Karpas-422 (cell line): ENCODE data around the gene CX3CL1. TPM values are rescaled to one million over a fixed set of nuclear protein-coding genes. Genes with fewer than 3 reads are reported as not detected.
A peak's percentile ranks its signal among the peaks of the same experiment; 100 is the strongest.

Source experiments
- DNase-seq: peaks from one replicate; pipeline ENCODE4 v3.0.0-alpha.2; 2015
- H2AFZ ChIP-seq: fragments of 200-600 bp; sonication (generic); 2 replicates; pipeline ENCODE4 v1.6.1; 2014; ENCODE audit warnings: antibody characterized with exemption, low read length, mixed read lengths
- H3K27ac ChIP-seq: fragments of 200-600 bp; sonication (generic); 2 replicates; pipeline ENCODE4 v1.5.1; 2014; ENCODE audit warnings: mild to moderate bottlenecking, low read length, moderate library complexity
- H3K27me3 ChIP-seq: fragments of 200-600 bp; sonication (generic); 2 replicates; pipeline ENCODE4 v1.6.1; 2014; ENCODE audit warnings: low read length, mixed read lengths
- H3K36me3 ChIP-seq: fragments of 200-600 bp; sonication (generic); 2 replicates; pipeline ENCODE4 v1.6.1; 2014; ENCODE audit warnings: low read length, mixed read lengths; ENCODE audit not compliant: insufficient read depth
- H3K4me1 ChIP-seq: fragments of 200-600 bp; sonication (generic); 2 replicates; pipeline ENCODE4 v1.6.1; 2014; ENCODE audit warnings: mild to moderate bottlenecking, low read length, mixed read lengths
- H3K4me2 ChIP-seq: fragments of 200-600 bp; sonication (generic); 2 replicates; pipeline ENCODE4 v1.6.1; 2014; ENCODE audit warnings: low read length, low read depth, mild to moderate bottlenecking; ENCODE audit not compliant: poor library complexity, severe bottlenecking
- H3K4me3 ChIP-seq: fragments of 200-600 bp; sonication (generic); 2 replicates; pipeline ENCODE4 v1.5.1; 2014; ENCODE audit warnings: mild to moderate bottlenecking, antibody characterized with exemption, low read length, mixed read lengths
- H3K79me2 ChIP-seq: fragments of 200-600 bp; sonication (generic); 2 replicates; pipeline ENCODE4 v1.6.1; 2014; ENCODE audit warnings: mild to moderate bottlenecking, low read length, mixed read lengths
- H3K9ac ChIP-seq: fragments of 200-600 bp; sonication (generic); 2 replicates; pipeline ENCODE4 v1.6.0; 2014; ENCODE audit warnings: low read length
- H3K9me2 ChIP-seq: fragments of 200-600 bp; sonication (generic), shearing (Covaris generic); replicated peaks from 2 replicates; pipeline ENCODE4 v1.6.0; 2014; ENCODE audit warnings: mild to moderate bottlenecking, low read length, moderate library complexity; ENCODE audit not compliant: insufficient read depth
- H3K9me3 ChIP-seq: fragments of 300-700, 200-600 bp; sonication (generic); 2 replicates; pipeline ENCODE4 v1.6.1; 2014; ENCODE audit warnings: low read length, mixed read lengths
- H4K20me1 ChIP-seq: fragments of 200-600 bp; sonication (generic); 2 replicates; pipeline ENCODE4 v1.6.1; 2014; ENCODE audit warnings: mild to moderate bottlenecking, antibody characterized with exemption, low read length, low read depth; ENCODE audit not compliant: insufficient read depth
- total RNA-seq: library from RNA; depleted of rRNA; stranded (reverse); fragments of >200 nt; shearing (Covaris generic); gene quantifications from 2 replicates; pipeline ENCODE4 v1.2.3, GENCODE V29; 2014; ENCODE audit warnings: low replicate concordance

The CX3CL1 gene
- total RNA-seq, 1 experiment from 2014 or later, result not detected

- no peak overlapping the region for H3K27ac ChIP-seq
- H3K9me2 ChIP-seq, result no peaks in the 10 kb centered on the region
- H3K9me3 ChIP-seq, result no peaks in the 10 kb centered on the region
- no peaks in the 10 kb centered on the region for H3K36me3 ChIP-seq
- H3K4me1 ChIP-seq, result peaks cover 25% of the 10 kb centered on the region
- H3K27me3 ChIP-seq, result no peaks in the 10 kb centered on the region
- no peaks in the 10 kb centered on the region for H3K79me2 ChIP-seq
- no peak overlapping the region for H3K4me3 ChIP-seq
- DNase-seq, result no peak
- H3K4me2 ChIP-seq, result no peak overlapping the region
- H3K9ac ChIP-seq, result no peak overlapping the region
- 0 out of 2 replicates have a peak, but pooled peaks cover 3% of the 10 kb centered on the region for H4K20me1 ChIP-seq
- H2AFZ ChIP-seq, result no peak overlapping the region
These were observed 37.7 kb downstream of the CX3CL1 start for GRCh38 chr16:57409870-57410587.

GRCh38 chr16:57411362-57411976 lies 39.2 kb downstream of the CX3CL1 start:
- no peaks in the 10 kb centered on the region for H3K79me2 ChIP-seq
- H3K9me2 ChIP-seq, result no peaks in the 10 kb centered on the region
- H3K4me2 ChIP-seq, result no peak overlapping the region
- no peaks in the 10 kb centered on the region for H3K27me3 ChIP-seq
- DNase-seq, result no peak
- H4K20me1 ChIP-seq, result 0 out of 2 replicates have a peak, but pooled peaks cover 3% of the 10 kb centered on the region
- H3K4me3 ChIP-seq, result no peak overlapping the region
- H3K9ac ChIP-seq, result no peak overlapping the region
- H3K27ac ChIP-seq, result no peak overlapping the region
- no peak overlapping the region for H2AFZ ChIP-seq
- no peaks in the 10 kb centered on the region for H3K9me3 ChIP-seq
- peaks cover 26% of the 10 kb centered on the region for H3K4me1 ChIP-seq
- H3K36me3 ChIP-seq, result no peaks in the 10 kb centered on the region

GRCh38 chr16:57412584-57412983 lies 40.3 kb downstream of the CX3CL1 start:
- H2AFZ ChIP-seq, result no peak overlapping the region

GRCh38 chr16:57413301-57413730 lies 41.0 kb downstream of the CX3CL1 start:
- Histone ChIP-seq H4K20me1 (0 out of 2 replicates have a peak, but pooled peaks cover 3% of the 10 kb centered on the region), H3K9ac (peak overlapping the region; percentile 44), H3K9me3 (no peaks in the 10 kb centered on the region), H3K9me2 (no peaks in the 10 kb centered on the region), H3K4me3 (0 out of 2 replicates have a peak overlapping the region, but pooled peaks have one; percentile 22), H2AFZ (0 out of 2 replicates have a peak overlapping the region, but pooled peaks have one; percentile 59), H3K27ac (no peak overlapping the region), H3K36me3 (no peaks in the 10 kb centered on the region), H3K4me2 (peak overlapping the region; percentile 25), H3K27me3 (no peaks in the 10 kb centered on the region), H3K4me1 (peaks cover 33% of the 10 kb centered on the region), H3K79me2 (no peaks in the 10 kb centered on the region)
- peak; percentile 91 for DNase-seq

More at GRCh38 chr16:57412584-57412983, 40.3 kb downstream of the CX3CL1 start:
- Histone ChIP-seq H3K4me1 (peaks cover 33% of the 10 kb centered on the region), H3K9me2 (no peaks in the 10 kb centered on the region), H3K36me3 (no peaks in the 10 kb centered on the region), H3K79me2 (no peaks in the 10 kb centered on the region), H3K9me3 (no peaks in the 10 kb centered on the region), H3K9ac (no peak overlapping the region), H4K20me1 (0 out of 2 replicates have a peak, but pooled peaks cover 3% of the 10 kb centered on the region), H3K27ac (no peak overlapping the region), H3K4me2 (no peak overlapping the region), H3K27me3 (no peaks in the 10 kb centered on the region), H3K4me3 (no peak overlapping the region)
- no peak for DNase-seq

- H3K27ac ChIP-seq, result no peak overlapping the region
- no peaks in the 10 kb centered on the region for H3K36me3 ChIP-seq
- DNase-seq, result no peak
- no peaks in the 10 kb centered on the region for H3K9me2 ChIP-seq
- no peak overlapping the region for H2AFZ ChIP-seq
- H3K4me3 ChIP-seq, result 0 out of 2 replicates have a peak overlapping the region, but pooled peaks have one; percentile 22
- H3K4me1 ChIP-seq, result peaks cover 36% of the 10 kb centered on the region
- H3K79me2 ChIP-seq, result no peaks in the 10 kb centered on the region
- H3K4me2 ChIP-seq, result peak overlapping the region; percentile 25
- peak overlapping the region; percentile 5; the same call in 1 of the 2 replicates for H3K9ac ChIP-seq
- no peaks in the 10 kb centered on the region for H3K27me3 ChIP-seq
- H4K20me1 ChIP-seq, result 0 out of 2 replicates have a peak, but pooled peaks cover 3% of the 10 kb centered on the region
- no peaks in the 10 kb centered on the region for H3K9me3 ChIP-seq
These were observed 41.4 kb downstream of the CX3CL1 start for GRCh38 chr16:57413733-57414132.

GRCh38 chr16:57416084-57416483 lies 43.8 kb downstream of the CX3CL1 start:
- Histone ChIP-seq H3K4me1 (peaks cover 42% of the 10 kb centered on the region), H3K9ac (no peak overlapping the region), H3K4me3 (no peak overlapping the region), H3K36me3 (no peaks in the 10 kb centered on the region), H2AFZ (no peak overlapping the region), H3K27ac (no peak overlapping the region), H3K79me2 (no peaks in the 10 kb centered on the region), H3K27me3 (no peaks in the 10 kb centered on the region), H4K20me1 (0 out of 2 replicates have a peak, but pooled peaks cover 3% of the 10 kb centered on the region), H3K9me2 (no peaks in the 10 kb centered on the region), H3K4me2 (no peak overlapping the region), H3K9me3 (no peaks in the 10 kb centered on the region)
- DNase-seq, result no peak

GRCh38 chr16:57419506-57419905 lies 47.2 kb downstream of the CX3CL1 start:
- H3K27me3 ChIP-seq, result no peaks in the 10 kb centered on the region
- no peak overlapping the region for H3K4me2 ChIP-seq
- no peak overlapping the region for H3K27ac ChIP-seq
- H3K9ac ChIP-seq, result peak overlapping the region; percentile 54
- peaks cover 16% of the 10 kb centered on the region for H3K4me1 ChIP-seq
- H3K36me3 ChIP-seq, result no peaks in the 10 kb centered on the region
- no peak for DNase-seq
- no peak overlapping the region for H2AFZ ChIP-seq
- no peaks in the 10 kb centered on the region for H3K79me2 ChIP-seq
- no peaks in the 10 kb centered on the region for H3K9me3 ChIP-seq
- H3K9me2 ChIP-seq, result no peaks in the 10 kb centered on the region
- no peaks in the 10 kb centered on the region for H4K20me1 ChIP-seq
- no peak overlapping the region for H3K4me3 ChIP-seq
